WERI-Rb-1 (cell line): ENCODE measurements around the gene OMP.
"Not testable (repeated sequence)": the region's sequence is repeated elsewhere in the genome, so short reads cannot be mapped to it uniquely, and the experiment has no call there.

Experiments used
- DNase-seq: peaks from one replicate; pipeline ENCODE4 v3.0.0-alpha.2; 2020
- H3K27ac ChIP-seq: fragments of 250-450 bp; sonication (Bioruptor Pico); 2 replicates; pipeline ENCODE4 v1.5.1; 2020; ENCODE audit warnings: mild to moderate bottlenecking, moderate library complexity
- H3K27me3 ChIP-seq: fragments of 250-450 bp; sonication (Bioruptor Pico); 2 replicates; pipeline ENCODE4 v1.5.1; 2021; ENCODE audit warnings: mild to moderate bottlenecking, low read depth, moderate library complexity; ENCODE audit not compliant: insufficient read depth, severe bottlenecking
- H3K36me3 ChIP-seq: fragments of 250-450 bp; sonication (Bioruptor Pico); 2 replicates; pipeline ENCODE4 v1.5.1; 2020; ENCODE audit warnings: mild to moderate bottlenecking, moderate library complexity
- H3K4me3 ChIP-seq: 2 replicates; pipeline ENCODE4 v1.5.1; 2011; ENCODE audit warnings: low read depth, mild to moderate bottlenecking, control low read depth, low read length
- H3K9me3 ChIP-seq: fragments of 250-450 bp; sonication (Bioruptor Pico); 2 replicates; pipeline ENCODE4 v1.5.1; 2021; ENCODE audit warnings: mild to moderate bottlenecking, moderate library complexity; ENCODE audit not compliant: severe bottlenecking
- CTCF ChIP-seq: IDR thresholded peaks from 2 replicates; pipeline ENCODE4 v1.5.1; 2011; ENCODE audit warnings: low read depth, mild to moderate bottlenecking, control low read depth, inconsistent platforms, low read length

OMP gene

GRCh38 chr11:77056814-77057402, 45.7 kb upstream of the OMP start:
- no peak for TF ChIP-seq CTCF
- no peak for DNase-seq
- Histone ChIP-seq H3K36me3 (no peaks in the 10 kb centered on the region), H3K4me3 (no peak overlapping the region), H3K9me3 (peaks cover 2% of the 10 kb centered on the region), H3K27ac (no peak overlapping the region), H3K27me3 (no peaks in the 10 kb centered on the region)

- TF ChIP-seq CTCF = no peak
- Histone ChIP-seq H3K36me3 (no peaks in the 10 kb centered on the region), H3K27me3 (no peaks in the 10 kb centered on the region), H3K9me3 (peaks cover 2% of the 10 kb centered on the region), H3K4me3 (no peak overlapping the region), H3K27ac (no peak overlapping the region)
- no peak for DNase-seq
Observed at GRCh38 chr11:77057938-77058474, 44.6 kb upstream of the OMP start.

GRCh38 chr11:77058900-77059299, 43.7 kb upstream of the OMP start:
- no peaks in the 10 kb centered on the region for H3K36me3 ChIP-seq
- no peak overlapping the region for H3K27ac ChIP-seq
- no peak overlapping the region for H3K4me3 ChIP-seq
- no peak for TF ChIP-seq CTCF
- peaks cover 2% of the 10 kb centered on the region for H3K9me3 ChIP-seq
- no peaks in the 10 kb centered on the region for H3K27me3 ChIP-seq
- DNase-seq = no peak

GRCh38 chr11:77059806-77060205, 42.8 kb upstream of the OMP start:
- no peak for TF ChIP-seq CTCF
- no peaks in the 10 kb centered on the region for H3K36me3 ChIP-seq
- H3K27me3 ChIP-seq = no peaks in the 10 kb centered on the region
- no peak for DNase-seq
- H3K27ac ChIP-seq = no peak overlapping the region
- no peak overlapping the region for H3K4me3 ChIP-seq
- peaks cover 2% of the 10 kb centered on the region for H3K9me3 ChIP-seq

- no peak for DNase-seq
- Histone ChIP-seq H3K27ac (no peak overlapping the region), H3K9me3 (peaks cover 2% of the 10 kb centered on the region), H3K36me3 (no peaks in the 10 kb centered on the region), H3K27me3 (no peaks in the 10 kb centered on the region), H3K4me3 (no peak overlapping the region)
- no peak for TF ChIP-seq CTCF
Observed at GRCh38 chr11:77060234-77060633, 42.4 kb upstream of the OMP start.

- not testable (repeated sequence) for H3K36me3 ChIP-seq, H3K4me3 ChIP-seq, H3K9me3 ChIP-seq, H3K27ac ChIP-seq, DNase-seq, H3K27me3 ChIP-seq
Observed at GRCh38 chr11:77061258-77061657, 41.4 kb upstream of the OMP start.
